DOHH2 (cell line): ENCODE data around the gene BSPH1.

Experiments
- H3F3A ChIP-seq: fragments of 200-600 bp; sonication (generic), shearing (Covaris generic); 2 replicates; pipeline ENCODE4 v1.6.0; 2016; ENCODE audit warnings: antibody characterized with exemption, mild to moderate bottlenecking; ENCODE audit not compliant: control insufficient read depth, insufficient read depth
- H3K27ac ChIP-seq: fragments of 200-600 bp; sonication (generic); 2 replicates; pipeline ENCODE4 v1.5.1; 2014; ENCODE audit warnings: low read depth, mild to moderate bottlenecking, low read length, moderate library complexity
- H3K27me3 ChIP-seq: fragments of 200-600 bp; sonication (generic); 2 replicates; pipeline ENCODE4 v1.6.1; 2014; ENCODE audit warnings: mild to moderate bottlenecking, low read length, mixed read lengths; ENCODE audit not compliant: control insufficient read depth
- H3K36me3 ChIP-seq: fragments of 200-600 bp; sonication (generic); 2 replicates; pipeline ENCODE4 v1.6.1; 2014; ENCODE audit warnings: mild to moderate bottlenecking, low read length, moderate library complexity, mixed read lengths; ENCODE audit not compliant: control insufficient read depth
- H3K4me1 ChIP-seq: fragments of 200-600 bp; sonication (generic); 2 replicates; pipeline ENCODE4 v1.6.1; 2014; ENCODE audit warnings: mild to moderate bottlenecking, low read length, mixed read lengths; ENCODE audit not compliant: control insufficient read depth
- H3K4me2 ChIP-seq: fragments of 200-600 bp; sonication (generic); 2 replicates; pipeline ENCODE4 v1.6.0; 2014; ENCODE audit warnings: mild to moderate bottlenecking, low read length, moderate library complexity
- H3K4me3 ChIP-seq: fragments of 200-600 bp; sonication (generic); 2 replicates; pipeline ENCODE4 v1.5.1; 2014; ENCODE audit warnings: mild to moderate bottlenecking, low read length, mixed read lengths
- H3K79me2 ChIP-seq: fragments of 200-600 bp; sonication (generic); 2 replicates; pipeline ENCODE4 v1.6.1; 2014; ENCODE audit warnings: mild to moderate bottlenecking, low read length, mixed read lengths; ENCODE audit not compliant: control insufficient read depth
- H3K9me2 ChIP-seq: fragments of 200-600 bp; sonication (generic); replicated peaks from 2 replicates; pipeline ENCODE4 v1.6.1; 2014; ENCODE audit warnings: mild to moderate bottlenecking, low read length, mixed read lengths; ENCODE audit not compliant: control insufficient read depth
- H3K9me3 ChIP-seq: fragments of 200-600 bp; sonication (generic); 2 replicates; pipeline ENCODE4 v1.6.1; 2014; ENCODE audit warnings: antibody characterized with exemption, low read length, mixed read lengths; ENCODE audit not compliant: control insufficient read depth, insufficient read depth
- H4K20me1 ChIP-seq: fragments of 200-600 bp; sonication (generic); 2 replicates; pipeline ENCODE4 v1.6.0; 2014; ENCODE audit warnings: low read depth, mild to moderate bottlenecking, antibody characterized with exemption, low read length, moderate library complexity; ENCODE audit not compliant: control insufficient read depth, insufficient read depth
- EZH2phosphoT487 ChIP-seq: fragments of 200-600 bp; sonication (generic); IDR thresholded peaks from 2 replicates; pipeline ENCODE4 v1.6.1; 2017; ENCODE audit warnings: borderline replicate concordance, mild to moderate bottlenecking, antibody characterized with exemption, low read length, moderate library complexity, mixed read lengths
- TF ChIP-seq, protein P1 (sequence below): fragments of 200-600 bp; sonication (generic); IDR thresholded peaks from one replicate; pipeline ENCODE4 v1.5.1; 2014; ENCODE audit warnings: antibody characterized with exemption, mild to moderate bottlenecking, low read depth, low read length; ENCODE audit not compliant: poor library complexity, severe bottlenecking

BSPH1 gene, protein sequence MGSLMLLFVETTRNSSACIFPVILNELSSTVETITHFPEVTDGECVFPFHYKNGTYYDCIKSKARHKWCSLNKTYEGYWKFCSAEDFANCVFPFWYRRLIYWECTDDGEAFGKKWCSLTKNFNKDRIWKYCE

DNA sequence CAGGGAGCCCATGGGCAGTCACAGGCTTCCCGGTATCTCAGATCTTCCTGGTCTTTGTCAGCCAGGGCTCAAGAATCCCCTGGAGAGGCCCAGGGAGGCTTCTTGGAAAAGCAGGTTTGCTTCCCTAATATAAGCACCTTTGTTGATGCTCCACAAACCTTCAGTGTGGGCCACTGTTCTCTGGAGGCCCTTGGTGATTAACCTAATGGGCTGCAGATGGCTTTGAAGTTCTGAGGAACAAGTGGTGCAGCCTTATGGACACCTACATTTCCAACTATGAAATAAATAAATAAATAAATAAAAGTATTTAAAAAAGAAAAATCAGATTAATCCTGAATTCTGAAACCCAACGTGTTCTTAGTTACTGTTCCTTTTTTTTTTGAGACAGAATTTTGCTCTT is at the start of gene BSPH1:
BSPH1 (minus strand) TSS at position 101 of the 400 bp plus-strand sequence; CDS start at position 12, 89 bp downstream.
- Histone ChIP-seq H3F3A (no peaks in the 10 kb centered on the region), H4K20me1 (no peaks in the 10 kb centered on the region), H3K79me2 (no peaks in the 10 kb centered on the region), H3K9me2 (no peaks in the 10 kb centered on the region), H3K27me3 (0 out of 2 replicates have a peak, but pooled peaks cover 3% of the 10 kb centered on the region), H3K4me3 (no peak within 1 kb of the TSS), H3K27ac (no peak within 1 kb of the TSS), H3K36me3 (no peaks in the 10 kb centered on the region), H3K4me1 (no peaks in the 10 kb centered on the region), H3K4me2 (no peak within 1 kb of the TSS), H3K9me3 (no peaks in the 10 kb centered on the region)
- TF ChIP-seq EZH2phosphoT487: no peak
- TF ChIP-seq, protein P1, sequence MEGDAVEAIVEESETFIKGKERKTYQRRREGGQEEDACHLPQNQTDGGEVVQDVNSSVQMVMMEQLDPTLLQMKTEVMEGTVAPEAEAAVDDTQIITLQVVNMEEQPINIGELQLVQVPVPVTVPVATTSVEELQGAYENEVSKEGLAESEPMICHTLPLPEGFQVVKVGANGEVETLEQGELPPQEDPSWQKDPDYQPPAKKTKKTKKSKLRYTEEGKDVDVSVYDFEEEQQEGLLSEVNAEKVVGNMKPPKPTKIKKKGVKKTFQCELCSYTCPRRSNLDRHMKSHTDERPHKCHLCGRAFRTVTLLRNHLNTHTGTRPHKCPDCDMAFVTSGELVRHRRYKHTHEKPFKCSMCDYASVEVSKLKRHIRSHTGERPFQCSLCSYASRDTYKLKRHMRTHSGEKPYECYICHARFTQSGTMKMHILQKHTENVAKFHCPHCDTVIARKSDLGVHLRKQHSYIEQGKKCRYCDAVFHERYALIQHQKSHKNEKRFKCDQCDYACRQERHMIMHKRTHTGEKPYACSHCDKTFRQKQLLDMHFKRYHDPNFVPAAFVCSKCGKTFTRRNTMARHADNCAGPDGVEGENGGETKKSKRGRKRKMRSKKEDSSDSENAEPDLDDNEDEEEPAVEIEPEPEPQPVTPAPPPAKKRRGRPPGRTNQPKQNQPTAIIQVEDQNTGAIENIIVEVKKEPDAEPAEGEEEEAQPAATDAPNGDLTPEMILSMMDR: no peak

DNA sequence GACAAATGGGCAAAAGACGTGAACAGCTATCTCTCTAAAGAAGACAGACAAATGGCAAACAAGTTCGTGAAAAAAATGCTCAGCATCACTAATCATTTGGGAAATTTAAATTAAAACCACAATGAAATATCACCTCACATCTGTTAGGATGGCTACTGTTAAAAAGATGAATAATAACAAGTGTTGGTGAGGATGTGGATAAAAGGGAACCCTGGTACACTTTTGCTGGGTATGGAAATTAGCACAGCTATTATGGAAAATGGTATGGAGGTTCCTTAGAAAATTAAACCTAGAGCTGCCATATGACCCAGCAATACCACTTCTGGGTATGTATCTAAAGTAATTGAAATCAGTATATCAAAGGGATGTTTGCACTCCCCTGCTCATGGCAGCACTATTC is 44.8 kb upstream of the BSPH1 start:
- Histone ChIP-seq H3K4me1 (no peaks in the 10 kb centered on the region), H3K79me2 (no peaks in the 10 kb centered on the region), H3K36me3 (no peaks in the 10 kb centered on the region), H3K4me3 (no peak overlapping the region), H3K9me2 (no peaks in the 10 kb centered on the region), H3K27me3 (no peaks in the 10 kb centered on the region), H4K20me1 (no peaks in the 10 kb centered on the region), H3K27ac (no peak overlapping the region), H3K4me2 (no peak overlapping the region), H3F3A (no peaks in the 10 kb centered on the region), H3K9me3 (peaks cover 7% of the 10 kb centered on the region; the same call in 1 of the 2 replicates)
- no peak for TF ChIP-seq EZH2phosphoT487
- TF ChIP-seq, protein P1: no peak

DNA sequence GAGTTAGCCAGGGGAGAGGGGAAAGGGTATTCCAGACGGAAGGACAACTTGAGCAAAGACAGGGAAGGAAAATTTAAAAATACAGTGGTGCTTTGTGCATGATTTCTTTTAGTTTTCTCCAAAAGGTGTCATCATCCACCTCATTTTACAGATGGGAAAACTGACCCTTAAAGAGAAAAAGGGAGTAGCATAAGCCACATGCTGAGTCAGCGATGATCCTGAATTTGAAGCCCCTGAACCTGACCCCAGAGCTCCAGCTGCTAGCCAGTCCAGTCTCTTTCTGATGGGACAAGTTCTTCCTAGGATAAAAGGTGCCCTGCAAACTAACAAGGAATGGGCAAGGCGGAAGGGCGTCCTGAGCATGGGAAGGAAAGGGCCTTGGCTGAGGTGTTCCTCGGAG is 41.6 kb upstream of the BSPH1 start:
- no peaks in the 10 kb centered on the region for H3K9me2 ChIP-seq

More for the DNA sequence above, 41.6 kb upstream of the BSPH1 start:
- Histone ChIP-seq H3K9me3 (peaks cover 7% of the 10 kb centered on the region; the same call in 1 of the 2 replicates), H3F3A (no peaks in the 10 kb centered on the region), H3K4me3 (no peak overlapping the region), H3K4me2 (no peak overlapping the region), H3K4me1 (no peaks in the 10 kb centered on the region), H3K79me2 (no peaks in the 10 kb centered on the region), H4K20me1 (no peaks in the 10 kb centered on the region), H3K27me3 (no peaks in the 10 kb centered on the region), H3K36me3 (no peaks in the 10 kb centered on the region), H3K27ac (no peak overlapping the region)
- TF ChIP-seq, protein P1: no peak
- TF ChIP-seq EZH2phosphoT487: no peak
